HepG2 (cell line): ENCODE results near the gene UBAP2L.

ENCODE experiments used
- EZH2 ChIP-seq: conservative IDR thresholded peaks from 2 replicates; pipeline ENCODE4 v1.6.1; 2012; ENCODE audit warnings: mild to moderate bottlenecking, low read depth, low read length, moderate library complexity
- KAT7 ChIP-seq: IDR thresholded peaks from 2 replicates; pipeline ENCODE4 v1.6.1; 2018; ENCODE audit warnings: borderline replicate concordance, missing compliant biosample characterization
- POLR2A ChIP-seq, 2 experiments: IDR thresholded peaks; 2 replicates each; pipeline ENCODE4 v1.6.1; 2011; ENCODE audit warnings: low read depth in 2 of 2, low read length in 2 of 2, mild to moderate bottlenecking in 1 of 2, moderate library complexity in 1 of 2; ENCODE audit not compliant: insufficient read depth in 1 of 2
- ZNF180 ChIP-seq: sonication (generic); formaldehyde crosslinking; IDR thresholded peaks from 2 replicates; pipeline ENCODE4 v1.4.0; 2020; ENCODE audit warnings: low read depth, missing genetic modification reagents, borderline replicate concordance
- TF ChIP-seq, protein P1 (sequence below), 2 experiments: IDR thresholded peaks; 2 replicates each; pipeline ENCODE4 v1.6.1; 2011 to 2012; ENCODE audit warnings: low read length in 2 of 2, borderline replicate concordance in 1 of 2, low read depth in 1 of 2, mild to moderate bottlenecking in 1 of 2, moderate library complexity in 1 of 2
- TF ChIP-seq, protein P2 (sequence below): sonication (generic); formaldehyde crosslinking; IDR thresholded peaks from 2 replicates; pipeline ENCODE4 v1.5.0; 2020; ENCODE audit warnings: mild to moderate bottlenecking, missing genetic modification reagents, moderate library complexity

DNA sequence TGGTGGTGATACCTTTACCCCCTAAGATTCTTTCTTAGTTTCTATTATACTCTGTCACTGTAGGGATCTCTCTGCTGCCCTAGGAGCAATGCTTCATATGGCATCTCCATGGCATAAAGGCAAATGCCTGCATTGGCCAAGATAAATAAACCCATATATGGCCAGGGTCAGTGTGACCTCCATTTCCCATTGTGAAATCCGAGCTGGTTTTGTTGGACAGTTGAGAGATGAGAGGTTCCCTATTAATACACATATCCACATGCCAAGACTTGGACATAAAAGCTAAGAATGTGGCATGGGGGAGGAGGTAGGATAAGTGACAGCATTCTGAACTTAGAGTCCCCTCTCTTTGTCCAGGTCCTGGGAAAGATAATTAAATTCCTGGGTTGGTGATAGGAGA is 30.2 kb upstream of the UBAP2L start:
- no peak for TF ChIP-seq EZH2
- TF ChIP-seq, protein P1, sequence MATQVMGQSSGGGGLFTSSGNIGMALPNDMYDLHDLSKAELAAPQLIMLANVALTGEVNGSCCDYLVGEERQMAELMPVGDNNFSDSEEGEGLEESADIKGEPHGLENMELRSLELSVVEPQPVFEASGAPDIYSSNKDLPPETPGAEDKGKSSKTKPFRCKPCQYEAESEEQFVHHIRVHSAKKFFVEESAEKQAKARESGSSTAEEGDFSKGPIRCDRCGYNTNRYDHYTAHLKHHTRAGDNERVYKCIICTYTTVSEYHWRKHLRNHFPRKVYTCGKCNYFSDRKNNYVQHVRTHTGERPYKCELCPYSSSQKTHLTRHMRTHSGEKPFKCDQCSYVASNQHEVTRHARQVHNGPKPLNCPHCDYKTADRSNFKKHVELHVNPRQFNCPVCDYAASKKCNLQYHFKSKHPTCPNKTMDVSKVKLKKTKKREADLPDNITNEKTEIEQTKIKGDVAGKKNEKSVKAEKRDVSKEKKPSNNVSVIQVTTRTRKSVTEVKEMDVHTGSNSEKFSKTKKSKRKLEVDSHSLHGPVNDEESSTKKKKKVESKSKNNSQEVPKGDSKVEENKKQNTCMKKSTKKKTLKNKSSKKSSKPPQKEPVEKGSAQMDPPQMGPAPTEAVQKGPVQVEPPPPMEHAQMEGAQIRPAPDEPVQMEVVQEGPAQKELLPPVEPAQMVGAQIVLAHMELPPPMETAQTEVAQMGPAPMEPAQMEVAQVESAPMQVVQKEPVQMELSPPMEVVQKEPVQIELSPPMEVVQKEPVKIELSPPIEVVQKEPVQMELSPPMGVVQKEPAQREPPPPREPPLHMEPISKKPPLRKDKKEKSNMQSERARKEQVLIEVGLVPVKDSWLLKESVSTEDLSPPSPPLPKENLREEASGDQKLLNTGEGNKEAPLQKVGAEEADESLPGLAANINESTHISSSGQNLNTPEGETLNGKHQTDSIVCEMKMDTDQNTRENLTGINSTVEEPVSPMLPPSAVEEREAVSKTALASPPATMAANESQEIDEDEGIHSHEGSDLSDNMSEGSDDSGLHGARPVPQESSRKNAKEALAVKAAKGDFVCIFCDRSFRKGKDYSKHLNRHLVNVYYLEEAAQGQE (IDR thresholded peaks at IDR 0.05; ENCODE audit: borderline replicate concordance in 1 of 2, low read depth in 1 of 2, low read length in 2 of 2) = no peak
- TF ChIP-seq ZNF180 (CRISPR knock-in tag) = no peak
- TF ChIP-seq KAT7 (CRISPR knock-in tag) = no peak
- TF ChIP-seq POLR2A (IDR thresholded peaks at IDR 0.05; ENCODE audit: insufficient read depth in 1 of 2, low read depth in 2 of 2, low read length in 2 of 2) = no peak
- TF ChIP-seq, protein P2, sequence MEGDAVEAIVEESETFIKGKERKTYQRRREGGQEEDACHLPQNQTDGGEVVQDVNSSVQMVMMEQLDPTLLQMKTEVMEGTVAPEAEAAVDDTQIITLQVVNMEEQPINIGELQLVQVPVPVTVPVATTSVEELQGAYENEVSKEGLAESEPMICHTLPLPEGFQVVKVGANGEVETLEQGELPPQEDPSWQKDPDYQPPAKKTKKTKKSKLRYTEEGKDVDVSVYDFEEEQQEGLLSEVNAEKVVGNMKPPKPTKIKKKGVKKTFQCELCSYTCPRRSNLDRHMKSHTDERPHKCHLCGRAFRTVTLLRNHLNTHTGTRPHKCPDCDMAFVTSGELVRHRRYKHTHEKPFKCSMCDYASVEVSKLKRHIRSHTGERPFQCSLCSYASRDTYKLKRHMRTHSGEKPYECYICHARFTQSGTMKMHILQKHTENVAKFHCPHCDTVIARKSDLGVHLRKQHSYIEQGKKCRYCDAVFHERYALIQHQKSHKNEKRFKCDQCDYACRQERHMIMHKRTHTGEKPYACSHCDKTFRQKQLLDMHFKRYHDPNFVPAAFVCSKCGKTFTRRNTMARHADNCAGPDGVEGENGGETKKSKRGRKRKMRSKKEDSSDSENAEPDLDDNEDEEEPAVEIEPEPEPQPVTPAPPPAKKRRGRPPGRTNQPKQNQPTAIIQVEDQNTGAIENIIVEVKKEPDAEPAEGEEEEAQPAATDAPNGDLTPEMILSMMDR (CRISPR knock-in tag) = no peak
